GM19023 (cell line): ENCODE data around the gene ZBTB25.

Experiments used
- ATAC-seq: cut with Tn5 transposase; IDR thresholded peaks from one replicate; pipeline ENCODE4 v1.9.1; 2021; ENCODE audit warnings: mild to moderate bottlenecking, moderate library complexity; ENCODE audit not compliant: unreplicated experiment

The ZBTB25 gene

DNA sequence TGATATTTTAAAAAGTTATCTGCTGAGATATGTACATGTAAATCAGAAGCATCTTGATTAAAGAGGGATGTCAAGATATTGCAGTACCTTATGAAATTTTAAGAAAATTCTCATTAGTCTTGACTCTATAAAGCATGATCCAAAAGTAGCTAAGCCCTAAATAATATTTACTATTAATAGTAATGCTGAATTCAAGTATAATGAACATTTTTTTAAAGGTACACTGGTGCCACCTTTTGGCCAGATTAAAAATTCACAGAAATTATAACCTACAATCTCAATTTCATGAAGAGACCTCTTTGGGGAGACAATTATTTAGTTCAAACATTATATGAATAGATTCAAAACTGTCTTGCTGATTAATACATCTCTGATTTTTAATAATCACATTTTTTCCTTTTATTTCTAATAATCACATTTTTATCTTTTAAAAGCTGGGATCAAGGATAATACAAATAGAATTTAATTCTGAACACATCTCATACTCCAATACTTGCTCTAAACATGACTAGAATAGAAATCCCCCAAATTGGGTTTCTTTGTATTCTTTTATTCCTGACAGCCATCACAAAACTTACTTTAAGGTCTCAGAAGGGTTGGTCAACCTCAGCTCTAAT is 24.9 kb downstream of the ZBTB25 start:
- no peak for ATAC-seq

DNA sequence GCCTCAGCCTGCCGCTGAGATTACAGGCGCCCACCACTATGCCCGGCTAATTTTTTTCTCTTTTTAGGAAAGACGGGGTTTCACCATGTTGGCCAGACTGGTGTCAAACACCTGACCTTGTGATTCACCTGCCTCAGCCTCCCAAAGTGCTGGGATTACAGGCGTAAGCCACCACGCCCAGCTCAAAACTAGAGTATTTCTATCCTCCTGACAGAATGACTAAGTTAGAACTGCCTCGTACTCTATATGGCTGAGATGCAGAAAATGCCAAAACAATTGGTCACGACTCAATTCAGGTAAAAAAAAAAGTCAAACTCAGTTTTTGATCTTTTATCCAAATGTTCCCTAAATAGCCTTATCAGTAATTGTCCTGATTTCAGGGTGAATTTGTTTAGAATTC is 27.2 kb downstream of the ZBTB25 start:
- ATAC-seq: no peak

DNA sequence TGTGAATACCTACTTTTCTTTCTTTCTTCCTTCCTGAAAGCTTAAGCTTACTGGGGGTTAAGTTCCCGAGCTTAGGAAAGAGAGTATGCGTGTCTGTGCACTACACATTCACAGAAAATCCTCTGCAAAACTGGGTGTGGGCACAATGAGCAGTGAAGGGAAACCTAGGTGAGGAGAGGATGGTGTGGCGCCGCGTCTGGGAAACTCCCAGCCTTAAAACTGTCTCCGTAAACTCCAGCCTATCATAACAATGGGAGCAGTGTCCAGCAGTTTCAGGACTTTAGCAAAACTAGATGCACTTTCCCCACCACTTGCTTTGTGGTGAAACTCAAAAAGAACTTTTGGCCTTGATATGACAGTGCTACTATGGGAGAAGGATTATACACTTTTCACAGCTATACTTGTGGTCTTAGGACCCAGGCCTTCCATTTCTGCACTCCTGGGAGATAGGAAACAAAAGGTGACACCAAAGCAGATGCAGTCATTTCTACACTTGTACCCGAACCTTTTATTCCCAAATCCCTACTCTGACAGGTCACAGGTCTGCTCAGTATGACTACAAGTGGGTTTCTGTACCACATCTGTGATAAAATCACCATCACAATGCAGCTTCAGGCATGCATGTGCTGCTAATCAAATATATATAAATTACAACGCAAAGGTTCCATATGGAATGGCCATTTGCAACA is 27.9 kb downstream of the ZBTB25 start:
- no peak for ATAC-seq

- no peak for ATAC-seq
Observed at GRCh38 chr14:64474698-64475097, 28.9 kb downstream of the ZBTB25 start.

DNA sequence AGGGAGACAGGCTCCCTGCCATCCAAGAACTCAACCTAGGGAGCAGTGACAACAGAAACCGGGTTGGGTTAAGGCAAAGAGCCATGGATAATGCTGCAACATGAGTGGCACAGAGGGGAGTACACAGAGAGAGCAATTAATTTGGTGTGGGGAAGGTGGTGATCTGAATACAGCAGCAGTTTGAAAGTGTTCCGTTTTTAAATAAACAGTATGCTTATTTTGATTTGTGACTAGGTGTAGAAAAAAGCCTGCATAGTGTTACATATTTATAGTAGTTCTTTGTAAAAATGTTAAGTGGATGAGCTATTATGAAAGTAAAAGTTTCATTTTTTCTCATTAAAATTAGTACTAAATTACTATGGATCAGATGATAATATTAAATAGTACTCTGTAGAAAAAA is 29.6 kb downstream of the ZBTB25 start:
- no peak for ATAC-seq

- ATAC-seq: no peak
Observed at GRCh38 chr14:64468451-64468850, 35.2 kb downstream of the ZBTB25 start.

DNA sequence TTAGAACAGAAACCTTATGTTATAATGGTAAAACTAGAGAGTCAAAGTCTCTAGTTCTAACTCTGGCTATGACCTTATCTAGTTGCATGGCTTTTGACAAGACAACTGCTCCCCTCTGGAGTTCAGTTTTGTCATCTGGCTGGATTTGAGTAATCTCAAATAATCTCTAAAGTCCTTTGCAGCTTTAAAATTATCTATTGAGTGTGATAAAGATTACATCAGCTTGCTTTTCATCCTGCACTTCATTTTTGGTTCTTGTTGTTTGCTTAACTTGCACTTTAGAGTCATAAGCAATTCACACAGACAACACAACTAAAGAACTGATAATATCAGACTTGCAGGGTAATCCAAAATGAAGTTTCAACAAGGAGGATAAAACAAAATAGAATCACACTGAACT is 36.1 kb downstream of the ZBTB25 start:
- ATAC-seq: no peak

DNA sequence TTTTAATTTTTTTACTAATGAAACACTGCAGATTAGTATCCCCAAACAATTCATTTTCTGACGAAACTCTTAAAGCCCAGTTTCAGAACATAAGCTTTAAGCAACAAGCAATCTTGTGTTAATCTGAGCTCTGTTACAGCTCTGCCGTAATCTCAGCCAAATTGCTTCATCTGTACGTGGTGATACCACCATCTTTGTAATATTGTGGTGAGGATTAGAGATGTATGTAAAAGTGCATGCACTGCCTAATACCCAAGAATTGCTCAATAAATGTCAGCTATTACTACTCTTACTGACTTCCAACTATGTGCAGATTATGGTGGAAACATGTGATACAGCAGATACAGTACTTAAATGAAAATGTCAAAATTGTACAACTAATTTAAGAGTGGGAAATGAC is 36.5 kb downstream of the ZBTB25 start:
- no peak for ATAC-seq

DNA sequence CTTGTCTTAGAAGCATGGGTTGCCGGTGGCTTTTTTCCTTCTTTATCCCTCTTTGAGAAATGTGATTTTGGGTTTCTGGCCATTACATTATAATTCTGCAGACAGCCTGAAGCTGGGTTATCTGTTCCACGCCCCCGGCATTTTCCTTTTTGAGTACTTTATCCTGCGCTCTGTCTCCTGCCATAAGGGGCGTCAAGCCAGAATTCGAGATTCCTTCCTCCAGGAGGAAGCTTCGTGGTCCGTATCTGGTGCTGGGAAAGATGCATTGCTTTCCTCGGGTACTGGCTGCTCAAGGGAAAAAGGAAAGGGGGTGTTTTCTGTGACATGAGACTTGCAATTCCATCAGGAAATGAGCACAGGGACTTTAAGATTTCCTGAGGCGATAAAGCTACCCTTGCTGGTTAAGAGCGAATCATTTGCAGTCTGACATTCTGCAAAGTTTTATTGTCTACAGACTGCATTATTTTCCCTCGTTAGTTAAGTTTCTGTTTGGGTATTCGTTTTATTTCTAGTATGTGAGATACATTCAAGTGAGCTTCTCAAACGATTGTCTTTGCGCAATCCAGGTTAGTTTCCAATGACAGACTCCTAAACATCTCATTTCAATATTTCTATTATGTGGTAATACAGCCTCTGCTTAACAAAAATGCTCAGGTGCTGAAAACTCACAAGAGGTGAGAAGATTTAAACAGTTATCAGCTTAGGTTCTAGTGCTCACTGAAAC is 37.6 kb downstream of the ZBTB25 start:
- no peak for ATAC-seq

DNA sequence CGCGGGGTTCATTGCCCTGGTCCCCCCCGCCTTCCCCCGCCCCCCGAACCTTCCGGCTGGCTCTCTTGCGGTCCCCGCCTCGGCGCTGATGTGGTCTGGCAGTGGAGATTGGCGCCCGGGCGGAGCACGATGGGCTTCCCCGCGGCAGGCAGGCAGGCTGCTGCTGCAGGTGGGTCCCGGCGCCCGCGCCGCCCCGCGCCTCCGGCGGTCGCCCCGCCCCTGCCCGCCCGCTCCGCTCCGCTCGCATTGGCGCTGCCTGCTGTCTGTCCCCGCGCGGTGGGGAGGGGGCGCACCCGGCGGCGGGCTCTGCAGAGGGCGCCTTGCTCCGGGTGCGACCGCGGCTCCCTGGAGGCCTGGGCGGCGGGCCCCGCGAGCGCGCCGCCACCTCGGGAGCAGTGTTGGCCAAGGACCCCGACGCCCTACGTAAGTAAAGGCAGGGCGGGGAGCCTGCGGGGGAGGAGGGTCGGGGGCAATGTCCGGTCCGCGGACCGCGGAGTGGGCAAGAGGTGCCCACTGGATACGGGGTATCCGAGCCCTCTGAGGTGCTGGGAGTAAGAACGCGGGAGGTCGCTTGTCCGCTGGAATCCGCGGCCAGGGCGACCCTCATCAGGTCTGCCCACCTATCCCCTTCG is 38.3 kb downstream of the ZBTB25 start, which contains the start of gene AKAP5:
TSS of gene AKAP5 (plus strand) at position 309 of the 632 bp plus-strand sequence. CDS start 2,896 bp downstream, outside the sequence.
- ATAC-seq: peak; percentile 83

DNA sequence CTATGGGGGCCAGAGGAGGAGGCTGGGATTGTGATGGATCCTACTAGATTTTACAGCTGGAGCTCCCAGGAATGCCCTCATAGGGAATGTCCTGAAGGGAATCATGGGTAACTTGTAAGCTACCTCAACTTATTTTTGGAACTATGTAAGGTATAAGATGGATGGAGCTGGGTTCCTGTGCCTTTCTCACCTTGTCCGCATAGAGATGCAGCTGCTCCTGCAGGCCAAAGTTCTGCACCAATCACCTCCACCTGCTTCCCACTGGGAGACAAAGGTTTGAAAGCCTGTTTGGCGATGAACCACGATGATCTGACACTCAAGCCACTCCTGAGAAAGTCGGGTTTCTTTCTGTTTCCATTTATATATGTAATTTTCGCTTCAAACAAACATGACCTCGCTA is 39.0 kb downstream of the ZBTB25 start:
- no peak for ATAC-seq

GRCh38 chr14:64463873-64464272 is 39.8 kb downstream of the ZBTB25 start:
- ATAC-seq: no peak

DNA sequence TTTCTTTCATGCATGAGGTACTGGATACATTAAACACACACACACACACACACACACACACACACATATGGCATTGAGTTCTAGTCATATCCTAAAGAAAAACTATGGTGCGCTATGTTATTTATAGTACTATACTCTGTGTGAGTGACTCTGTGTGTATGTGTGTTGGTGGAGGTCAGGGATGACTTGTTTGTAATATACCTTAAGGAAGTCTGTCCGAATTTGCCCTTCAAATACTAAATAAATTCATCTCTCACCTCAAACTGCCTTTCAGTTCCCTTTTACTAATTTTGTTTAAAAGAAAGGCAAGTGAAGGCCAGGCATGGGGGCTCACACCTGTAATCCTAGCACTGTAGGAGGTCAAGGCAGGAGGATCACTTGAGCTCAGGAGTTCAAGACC is 40.4 kb downstream of the ZBTB25 start:
- no peak for ATAC-seq

DNA sequence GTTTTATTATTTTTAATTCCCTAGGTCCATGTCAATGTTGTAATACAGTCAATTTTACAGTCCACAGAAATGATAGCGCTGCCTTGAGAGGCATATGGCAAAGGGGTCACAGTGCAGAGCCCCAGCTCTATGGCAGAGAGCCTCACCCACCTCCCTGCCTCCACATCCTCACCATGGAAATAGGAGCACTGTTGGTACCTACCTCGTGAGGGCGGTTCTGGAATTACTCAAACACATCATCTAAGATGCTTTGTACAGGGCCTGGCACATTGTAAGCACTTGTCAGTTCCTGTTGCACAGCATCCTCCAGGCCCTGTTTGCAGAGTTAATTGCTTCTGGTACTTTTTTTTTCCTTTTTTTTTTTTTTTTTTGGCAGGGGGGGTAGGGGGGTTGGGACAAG is 42.4 kb downstream of the ZBTB25 start:
- no peak for ATAC-seq

DNA sequence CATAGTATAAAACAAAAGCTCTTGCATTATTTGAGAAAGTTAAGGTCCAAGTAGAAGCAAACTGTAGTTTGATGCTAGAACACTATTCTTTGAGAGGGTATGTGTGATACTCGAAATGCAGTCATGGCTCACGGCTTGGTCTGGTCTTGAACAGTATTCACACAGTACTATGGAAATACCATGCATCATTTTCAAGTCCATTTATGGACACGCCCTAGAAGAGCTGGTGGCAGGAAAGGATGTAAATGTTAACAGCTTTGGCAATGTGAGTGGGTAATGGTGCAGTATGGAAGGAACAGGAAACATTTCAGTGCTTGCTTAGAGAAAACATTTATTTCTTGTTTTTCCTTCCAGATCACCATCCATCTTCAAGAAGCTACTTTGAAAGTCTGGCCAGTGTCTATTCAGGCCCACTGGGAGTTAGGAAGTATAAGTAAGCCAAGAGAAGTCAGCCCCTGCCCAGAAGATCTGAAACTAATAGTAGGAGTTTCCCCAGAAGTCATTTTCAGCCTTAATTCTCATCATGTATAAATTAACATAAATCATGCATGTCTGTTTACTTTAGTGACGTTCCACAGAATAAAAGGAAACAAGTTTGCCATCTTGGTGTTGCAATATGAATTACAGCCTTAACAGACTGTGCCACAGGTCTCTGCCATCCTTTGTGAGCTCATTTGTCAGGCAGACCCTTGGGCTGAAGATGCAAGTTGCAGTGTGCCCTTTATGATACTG is 44.1 kb downstream of the ZBTB25 start:
- ATAC-seq: no peak

GRCh38 chr14:64454671-64455070 is 49.0 kb downstream of the ZBTB25 start:
- no peak for ATAC-seq

- no peak for ATAC-seq
Observed at GRCh38 chr14:64450255-64450654, 53.4 kb downstream of the ZBTB25 start.

DNA sequence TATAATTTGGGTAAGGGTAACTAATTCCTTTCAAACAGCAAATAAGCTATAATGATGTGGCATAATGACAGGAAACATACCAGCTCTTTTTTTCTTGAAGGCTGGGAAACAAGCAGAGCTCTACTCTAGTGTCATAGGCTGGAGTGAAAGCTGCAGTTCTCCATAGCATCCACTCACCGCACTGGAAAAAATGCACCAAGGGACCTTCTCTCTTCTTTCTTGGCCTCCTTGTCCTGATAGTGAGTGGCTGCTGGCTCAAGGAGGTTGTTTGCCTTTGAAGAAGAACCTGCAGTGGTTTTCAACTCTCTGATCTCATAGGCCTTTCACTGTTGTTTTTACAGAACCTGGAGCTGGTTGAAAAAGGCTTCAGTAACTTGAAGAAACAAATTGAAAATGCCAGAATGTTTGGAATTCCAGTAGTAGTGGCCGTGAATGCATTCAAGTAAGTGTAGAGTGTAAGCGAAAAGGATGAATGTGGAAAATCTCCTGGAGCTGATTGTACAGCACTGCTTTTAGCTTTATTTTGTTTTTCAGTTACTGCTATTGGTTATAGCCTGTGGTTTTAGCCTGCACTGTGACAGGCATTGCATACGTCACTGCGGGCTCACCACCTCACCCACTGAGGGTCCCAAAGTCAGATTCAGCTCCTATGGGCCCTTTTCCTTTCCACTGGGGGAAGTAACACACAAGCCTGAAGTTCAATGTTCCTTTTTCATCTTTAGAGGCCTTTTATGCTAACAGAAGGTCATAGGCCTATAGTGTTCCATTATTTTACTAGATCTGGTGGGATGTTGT is 55.6 kb downstream of the ZBTB25 start:
- no peak for ATAC-seq

DNA sequence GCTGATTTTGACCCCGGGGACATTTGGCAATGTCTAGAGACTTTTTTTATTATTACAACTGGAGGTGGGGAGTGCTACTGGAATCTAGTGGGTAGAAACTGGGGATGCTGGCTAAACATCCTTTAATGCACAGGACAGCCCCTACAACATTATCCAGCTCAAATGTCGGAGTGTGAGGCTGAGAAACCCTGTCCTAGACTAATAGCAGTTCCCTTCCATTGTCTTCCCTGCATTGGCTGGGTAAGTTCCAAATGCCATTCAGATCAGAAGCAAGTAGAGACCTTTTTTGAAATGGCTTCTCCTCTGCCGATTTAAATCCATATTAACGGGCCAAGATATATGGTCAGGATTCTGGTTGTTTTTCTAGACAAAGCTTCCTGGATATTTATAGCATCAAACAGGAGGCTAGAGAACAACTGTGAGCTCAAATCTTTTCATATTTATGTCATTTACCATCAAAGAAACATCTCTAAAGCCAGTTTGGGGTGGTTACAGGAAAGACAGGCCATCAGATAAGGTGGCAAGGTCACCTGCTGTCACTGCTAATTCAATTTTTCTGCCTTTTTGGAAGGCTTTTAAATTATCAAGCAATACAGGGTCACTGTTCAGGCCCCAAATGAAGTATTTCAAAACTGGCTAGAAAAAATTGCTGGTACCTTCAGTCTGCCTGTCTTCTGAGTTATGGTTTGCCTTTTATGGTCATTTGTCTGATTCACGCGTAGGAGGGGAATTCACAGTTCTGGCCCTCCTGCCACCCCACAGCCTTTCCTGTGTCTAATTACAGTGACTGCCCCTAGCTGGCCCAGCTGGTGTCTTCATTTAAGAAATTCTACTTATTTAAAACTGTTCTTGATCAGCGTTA is 58.4 kb downstream of the ZBTB25 start:
- ATAC-seq: peak; percentile 98
